ENCODE measurements around the gene FGF6. TPM values are rescaled to one million over a fixed set of nuclear protein-coding genes. Genes with fewer than 3 reads are reported as not detected.
A peak's percentile ranks its signal among the peaks of the same experiment; 100 is the strongest.

The FGF6 gene
- total and polyA plus RNA-seq, 10 of the 15 experiments (the other 5 are each of a cell fraction or from before 2014, with no cell fraction given) = not detected

DNA sequence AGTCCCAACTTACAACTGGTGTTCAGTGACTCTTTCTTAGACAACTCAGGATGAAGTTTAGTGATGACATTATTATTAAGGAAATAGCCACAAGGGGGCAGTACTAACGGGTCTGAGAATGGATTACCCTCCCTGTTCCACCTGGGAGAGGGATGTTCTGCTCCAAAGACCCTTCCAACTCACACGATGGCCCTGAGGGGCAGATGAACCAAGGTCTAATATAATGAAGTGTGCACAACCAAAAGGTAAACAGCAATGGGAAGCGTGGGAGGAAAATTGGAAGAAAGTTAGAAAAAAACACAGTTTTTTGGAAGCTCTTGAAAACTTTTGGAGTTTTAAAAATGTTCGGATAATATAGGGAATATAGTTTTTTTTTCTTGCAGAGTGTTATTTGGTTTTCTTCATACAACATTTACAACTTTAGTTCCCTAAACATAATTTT is 24.0 kb downstream of the FGF6 start:
- BruUV-seq (replicated peaks) = no TSS peak
- H3K4me2 ChIP-seq (ENCODE audit: control insufficient read depth, insufficient read depth) = no peak overlapping the region
- peaks cover 0 to 3% of the 10 kb centered on the region in 2 experiments; a peak in 3 of 4 replicates for H3K27me3 ChIP-seq (replicated peaks in 1 of 2; ENCODE audit: control insufficient read depth in 2 of 2, insufficient read depth in 2 of 2, low read length in 1 of 2)
- no peak overlapping the region for H2AFZ ChIP-seq (ENCODE audit: control insufficient read depth, low read depth, low read length)
- no peak overlapping the region for H3K9ac ChIP-seq (ENCODE audit: control insufficient read depth, insufficient read depth, low read length)
- ChIA-PET RAD21 (ENCODE audit: unreplicated experiment) (interaction anchor here (0.6 to 1.0 kb wide), 2 partner anchors 105 to 538 kb away, joined by 3 read pairs; no protein-coding TSS in a partner anchor), SMC1A (ENCODE audit: uncharacterized antibody, unreplicated experiment) (interaction anchor here (0.6 to 1.9 kb wide), 8 partner anchors 20 to 538 kb away, joined by 3 to 5 read pairs (median 3); no protein-coding TSS in a partner anchor), CTCF (interaction anchor here (1.0 to 3.5 kb wide), 14 partner anchors 9 to 535 kb away, joined by 3 to 28 read pairs (median 5); no protein-coding TSS in a partner anchor), POLR2A (no interaction called here)
- peak; percentile 38 for FAIRE-seq
- no peaks in the 10 kb centered on the region for H3K79me2 ChIP-seq (ENCODE audit: control insufficient read depth, insufficient read depth, low read length)
- H3K36me3 ChIP-seq (ENCODE audit: control insufficient read depth in 2 of 2, insufficient read depth in 2 of 2, low read length in 1 of 2) = no peaks in the 10 kb centered on the region
- in situ Hi-C loops (cut with MboI) = no loop called here
- no peaks in the 10 kb centered on the region for H4K20me1 ChIP-seq (ENCODE audit: control insufficient read depth, insufficient read depth)
- no peaks in the 10 kb centered on the region for H3K9me3 ChIP-seq (replicated peaks; ENCODE audit: control insufficient read depth, insufficient read depth, low read length)
- WGBS (ENCODE audit: insufficient coverage, insufficient replicate concordance, low lambda C conversion rate, missing lambda C conversion rate) = 39% methylated on average over 4 of the region's 4 CpGs
- H3K27ac ChIP-seq (ENCODE audit: control insufficient read depth, insufficient read depth) = no peak overlapping the region
- intact Hi-C loops (cut with micrococcal nuclease; ENCODE audit: unreplicated experiment) = loop anchor here (2.0 to 5.0 kb wide), 2 partner anchors 105 to 534 kb away; no protein-coding TSS in a partner anchor
- ATAC-seq = peak; percentile 69
- no peak overlapping the region for H3K4me3 ChIP-seq
- no peaks in the 10 kb centered on the region for H3K4me1 ChIP-seq (ENCODE audit: control insufficient read depth, insufficient read depth, low read length)
- no peak for DNase-seq (ENCODE audit: low read depth, low spot score)
- TF ChIP-seq ESRRA (IDR thresholded peaks at IDR 0.05; ENCODE audit: low read length) (no peak), MYC (IDR thresholded peaks at IDR 0.05; ENCODE audit: insufficient read depth, insufficient read length, insufficient replicate concordance, low read length, severe bottlenecking) (no peak), SREBF2 (IDR thresholded peaks at IDR 0.05; ENCODE audit: low read length) (no peak), STAT3 (IDR thresholded peaks at IDR 0.05; ENCODE audit: low read depth, low read length) (no peak), CTCF (IDR thresholded peaks at IDR 0.05 in 2 of 3, conservative IDR thresholded peaks at IDR 0.05 in 1 of 3; ENCODE audit: control insufficient read depth in 2 of 3, extremely low read depth in 1 of 3, insufficient read depth in 1 of 3, low read depth in 3 of 3, low read length in 3 of 3) (peak; percentile 51 to 62 (median 57); a peak in 5 of 6 replicates), BCL3 (IDR thresholded peaks at IDR 0.05; ENCODE audit: borderline replicate concordance, insufficient read depth, low read depth, low read length, poor library complexity, severe bottlenecking) (no peak), SUPT20H (IDR thresholded peaks at IDR 0.05; ENCODE audit: borderline replicate concordance, control insufficient read depth, low read depth, low read length) (no peak)
- TF ChIP-seq, protein P1, sequence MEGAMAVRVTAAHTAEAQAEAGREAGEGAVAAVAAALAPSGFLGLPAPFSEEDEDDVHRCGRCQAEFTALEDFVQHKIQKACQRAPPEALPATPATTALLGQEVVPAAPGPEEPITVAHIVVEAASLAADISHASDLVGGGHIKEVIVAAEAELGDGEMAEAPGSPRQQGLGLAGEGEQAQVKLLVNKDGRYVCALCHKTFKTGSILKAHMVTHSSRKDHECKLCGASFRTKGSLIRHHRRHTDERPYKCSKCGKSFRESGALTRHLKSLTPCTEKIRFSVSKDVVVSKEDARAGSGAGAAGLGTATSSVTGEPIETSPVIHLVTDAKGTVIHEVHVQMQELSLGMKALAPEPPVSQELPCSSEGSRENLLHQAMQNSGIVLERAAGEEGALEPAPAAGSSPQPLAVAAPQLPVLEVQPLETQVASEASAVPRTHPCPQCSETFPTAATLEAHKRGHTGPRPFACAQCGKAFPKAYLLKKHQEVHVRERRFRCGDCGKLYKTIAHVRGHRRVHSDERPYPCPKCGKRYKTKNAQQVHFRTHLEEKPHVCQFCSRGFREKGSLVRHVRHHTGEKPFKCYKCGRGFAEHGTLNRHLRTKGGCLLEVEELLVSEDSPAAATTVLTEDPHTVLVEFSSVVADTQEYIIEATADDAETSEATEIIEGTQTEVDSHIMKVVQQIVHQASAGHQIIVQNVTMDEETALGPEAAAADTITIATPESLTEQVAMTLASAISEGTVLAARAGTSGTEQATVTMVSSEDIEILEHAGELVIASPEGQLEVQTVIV (IDR thresholded peaks at IDR 0.05; ENCODE audit: borderline replicate concordance, partially characterized antibody) = no peak
- TF ChIP-seq, protein P2, sequence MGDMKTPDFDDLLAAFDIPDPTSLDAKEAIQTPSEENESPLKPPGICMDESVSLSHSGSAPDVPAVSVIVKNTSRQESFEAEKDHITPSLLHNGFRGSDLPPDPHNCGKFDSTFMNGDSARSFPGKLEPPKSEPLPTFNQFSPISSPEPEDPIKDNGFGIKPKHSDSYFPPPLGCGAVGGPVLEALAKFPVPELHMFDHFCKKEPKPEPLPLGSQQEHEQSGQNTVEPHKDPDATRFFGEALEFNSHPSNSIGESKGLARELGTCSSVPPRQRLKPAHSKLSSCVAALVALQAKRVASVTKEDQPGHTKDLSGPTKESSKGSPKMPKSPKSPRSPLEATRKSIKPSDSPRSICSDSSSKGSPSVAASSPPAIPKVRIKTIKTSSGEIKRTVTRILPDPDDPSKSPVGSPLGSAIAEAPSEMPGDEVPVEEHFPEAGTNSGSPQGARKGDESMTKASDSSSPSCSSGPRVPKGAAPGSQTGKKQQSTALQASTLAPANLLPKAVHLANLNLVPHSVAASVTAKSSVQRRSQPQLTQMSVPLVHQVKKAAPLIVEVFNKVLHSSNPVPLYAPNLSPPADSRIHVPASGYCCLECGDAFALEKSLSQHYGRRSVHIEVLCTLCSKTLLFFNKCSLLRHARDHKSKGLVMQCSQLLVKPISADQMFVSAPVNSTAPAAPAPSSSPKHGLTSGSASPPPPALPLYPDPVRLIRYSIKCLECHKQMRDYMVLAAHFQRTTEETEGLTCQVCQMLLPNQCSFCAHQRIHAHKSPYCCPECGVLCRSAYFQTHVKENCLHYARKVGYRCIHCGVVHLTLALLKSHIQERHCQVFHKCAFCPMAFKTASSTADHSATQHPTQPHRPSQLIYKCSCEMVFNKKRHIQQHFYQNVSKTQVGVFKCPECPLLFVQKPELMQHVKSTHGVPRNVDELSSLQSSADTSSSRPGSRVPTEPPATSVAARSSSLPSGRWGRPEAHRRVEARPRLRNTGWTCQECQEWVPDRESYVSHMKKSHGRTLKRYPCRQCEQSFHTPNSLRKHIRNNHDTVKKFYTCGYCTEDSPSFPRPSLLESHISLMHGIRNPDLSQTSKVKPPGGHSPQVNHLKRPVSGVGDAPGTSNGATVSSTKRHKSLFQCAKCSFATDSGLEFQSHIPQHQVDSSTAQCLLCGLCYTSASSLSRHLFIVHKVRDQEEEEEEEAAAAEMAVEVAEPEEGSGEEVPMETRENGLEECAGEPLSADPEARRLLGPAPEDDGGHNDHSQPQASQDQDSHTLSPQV (IDR thresholded peaks at IDR 0.05) = no peak

Measured in GM12878 (cell line).